ENCODE data around the gene JTB. TPM values are rescaled to one million over a fixed set of nuclear protein-coding genes. Genes with fewer than 3 reads are reported as not detected.

JTB gene
- polyA plus RNA-seq, 1 of the 3 experiments (the other 2 are of a cell fraction) = 118 TPM

DNA sequence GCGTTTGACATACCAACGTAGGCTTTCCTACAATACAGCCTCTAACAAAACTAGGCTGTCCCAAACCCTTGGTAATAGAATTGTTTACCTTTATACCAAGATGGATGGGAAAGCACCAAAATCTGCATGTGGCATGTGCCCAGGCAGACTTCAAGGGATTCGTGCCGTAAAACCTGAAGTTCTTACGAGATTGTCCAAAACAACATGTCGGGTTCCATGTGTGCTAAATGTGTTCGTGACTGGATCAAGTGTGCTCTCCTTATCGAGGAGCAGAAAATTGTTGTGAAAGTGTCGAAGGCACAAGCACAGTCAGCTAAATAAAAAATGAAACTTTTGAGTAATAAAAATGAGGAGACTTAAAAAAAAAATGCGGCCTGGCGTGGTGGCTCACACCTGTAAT, 18.2 kb upstream of the JTB start (continued):
- TF ChIP-seq, protein P1, sequence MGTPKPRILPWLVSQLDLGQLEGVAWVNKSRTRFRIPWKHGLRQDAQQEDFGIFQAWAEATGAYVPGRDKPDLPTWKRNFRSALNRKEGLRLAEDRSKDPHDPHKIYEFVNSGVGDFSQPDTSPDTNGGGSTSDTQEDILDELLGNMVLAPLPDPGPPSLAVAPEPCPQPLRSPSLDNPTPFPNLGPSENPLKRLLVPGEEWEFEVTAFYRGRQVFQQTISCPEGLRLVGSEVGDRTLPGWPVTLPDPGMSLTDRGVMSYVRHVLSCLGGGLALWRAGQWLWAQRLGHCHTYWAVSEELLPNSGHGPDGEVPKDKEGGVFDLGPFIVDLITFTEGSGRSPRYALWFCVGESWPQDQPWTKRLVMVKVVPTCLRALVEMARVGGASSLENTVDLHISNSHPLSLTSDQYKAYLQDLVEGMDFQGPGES (IDR thresholded peaks at IDR 0.05; ENCODE audit: low read depth, low read length) = no peak

DNA sequence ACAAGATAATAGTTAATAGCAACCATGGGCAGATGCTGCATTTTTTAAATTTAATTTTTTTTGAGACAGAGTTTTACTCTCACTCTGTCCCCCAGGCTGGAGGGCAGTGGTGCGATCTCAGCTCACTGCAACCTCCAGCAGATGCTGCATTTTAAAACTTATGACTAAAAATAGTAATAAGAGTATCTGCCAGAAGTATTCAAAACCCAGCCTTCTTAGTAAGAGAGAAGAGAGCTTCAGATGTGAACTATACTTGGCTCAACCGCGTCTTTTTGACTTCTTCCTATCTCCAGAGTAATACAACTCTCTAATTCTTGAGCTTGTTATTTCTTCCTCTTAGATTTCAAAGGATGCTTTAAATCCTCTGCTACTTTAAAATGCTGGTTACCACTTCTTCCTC, 17.7 kb upstream of the JTB start:
- CTCF ChIA-PET = interaction anchor here (0.6 to 1.0 kb wide), 2 partner anchors 49 to 65 kb away, joined by 3 to 4 read pairs; partner anchors contain the start of gene DENND4B
- Histone ChIP-seq H3K9me3 (no peaks in the 10 kb centered on the region), H3K27ac (ENCODE audit: low read depth in 2 of 2, low read length in 1 of 2) (no peak overlapping the region), H3K27me3 (ENCODE audit: insufficient read depth) (no peaks in the 10 kb centered on the region), H3K9ac (no peak overlapping the region), H2AFZ (ENCODE audit: low read depth) (no peak overlapping the region), H3K4me2 (no peak overlapping the region), H3K4me1 (ENCODE audit: control insufficient read depth in 1 of 2, insufficient read depth in 2 of 2, low read depth in 1 of 2, low read length in 1 of 2) (peaks cover 17% of the 10 kb centered on the region in 2 experiments; a peak in 3 of 4 replicates), H3K79me2 (ENCODE audit: insufficient read depth) (peaks cover 24% of the 10 kb centered on the region), H3F3A (replicated peaks; ENCODE audit: insufficient read depth) (peaks cover 49% of the 10 kb centered on the region), H3K4me3 (ENCODE audit: low read depth in 2 of 2, low read length in 1 of 2) (no peak overlapping the region), H4K20me1 (ENCODE audit: insufficient read depth) (peaks cover 8% of the 10 kb centered on the region; the same call in 1 of the 2 replicates), H3K36me3 (replicated peaks in 1 of 2; ENCODE audit: control insufficient read depth in 1 of 2, insufficient read depth in 2 of 2, low read length in 1 of 2) (peaks cover 24 to 35% of the 10 kb centered on the region in 2 experiments), H3K9me2 (no peaks in the 10 kb centered on the region)
- TF ChIP-seq, protein P2, sequence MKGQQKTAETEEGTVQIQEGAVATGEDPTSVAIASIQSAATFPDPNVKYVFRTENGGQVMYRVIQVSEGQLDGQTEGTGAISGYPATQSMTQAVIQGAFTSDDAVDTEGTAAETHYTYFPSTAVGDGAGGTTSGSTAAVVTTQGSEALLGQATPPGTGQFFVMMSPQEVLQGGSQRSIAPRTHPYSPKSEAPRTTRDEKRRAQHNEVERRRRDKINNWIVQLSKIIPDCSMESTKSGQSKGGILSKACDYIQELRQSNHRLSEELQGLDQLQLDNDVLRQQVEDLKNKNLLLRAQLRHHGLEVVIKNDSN (IDR thresholded peaks at IDR 0.05; ENCODE audit: borderline replicate concordance, low read depth) = no peak
- TF ChIP-seq FOSL2 (IDR thresholded peaks at IDR 0.05; ENCODE audit: borderline replicate concordance, low read depth) (no peak), POLR2AphosphoS5 (IDR thresholded peaks at IDR 0.05; ENCODE audit: low read depth, low read length) (0 out of 2 replicates have a peak, but pooled peaks have one; percentile 3), FOXJ3 (CRISPR knock-in tag; IDR thresholded peaks at IDR 0.05) (no peak)
- POLR2A ChIA-PET = interaction anchor here (0.6 kb wide), 1 partner anchor 119 kb away, joined by 3 read pairs; no protein-coding TSS in a partner anchor
- no peak for DNase-seq
- WGBS (ENCODE audit: low lambda C conversion rate) = 99% methylated on average over 3 of the region's 3 CpGs

DNA sequence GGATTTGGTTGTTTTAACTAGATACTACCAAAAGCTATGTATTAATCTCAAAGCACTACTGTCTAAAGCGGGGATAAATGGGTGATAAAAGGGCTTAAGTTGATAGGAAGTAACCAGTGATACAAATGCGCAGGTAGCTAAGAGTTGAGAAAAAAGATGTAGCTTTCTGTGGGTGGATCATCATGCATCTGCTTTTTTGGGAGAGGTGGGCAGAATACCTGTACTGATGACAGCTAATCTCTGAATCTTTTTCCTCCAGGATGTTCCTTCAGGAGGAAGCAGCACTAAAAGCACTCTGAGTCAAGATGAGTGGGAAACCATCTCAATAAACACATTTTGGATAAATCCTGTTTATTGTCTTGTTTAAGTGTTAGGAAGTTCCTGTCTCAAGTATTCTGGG, 14.3 kb upstream of the JTB start:
- POLR2A ChIA-PET = interaction anchor here (0.9 to 2.5 kb wide), 5 partner anchors 9 to 208 kb away, joined by 4 to 59 read pairs (median 18); partner anchors contain the start of genes CREB3L4 and JTB
- H3K9ac ChIP-seq = peak overlapping the region; percentile 92
- TF ChIP-seq POLR2AphosphoS5 (IDR thresholded peaks at IDR 0.05; ENCODE audit: low read depth, low read length) (no peak), MEF2A (IDR thresholded peaks at IDR 0.05; ENCODE audit: borderline replicate concordance, low read depth) (no peak), SMC3 (IDR thresholded peaks at IDR 0.05; ENCODE audit: low read depth, low read length) (no peak), GATA2 (CRISPR knock-in tag; IDR thresholded peaks at IDR 0.05) (no peak), SIN3A (IDR thresholded peaks at IDR 0.05; ENCODE audit: borderline replicate concordance, low read depth, low read length) (no peak), NFIC (IDR thresholded peaks at IDR 0.05; ENCODE audit: borderline replicate concordance) (no peak), YY1 (IDR thresholded peaks at IDR 0.05; ENCODE audit: low read depth) (no peak), RAD21 (IDR thresholded peaks at IDR 0.05; ENCODE audit: low read length) (no peak), EZH2phosphoT487 (IDR thresholded peaks at IDR 0.05; ENCODE audit: borderline replicate concordance, low read depth) (no peak), JUND (IDR thresholded peaks at IDR 0.05) (no peak)
- TF ChIP-seq, protein P2 (IDR thresholded peaks at IDR 0.05; ENCODE audit: borderline replicate concordance, low read depth) = no peak
- TF ChIP-seq, protein P3, sequence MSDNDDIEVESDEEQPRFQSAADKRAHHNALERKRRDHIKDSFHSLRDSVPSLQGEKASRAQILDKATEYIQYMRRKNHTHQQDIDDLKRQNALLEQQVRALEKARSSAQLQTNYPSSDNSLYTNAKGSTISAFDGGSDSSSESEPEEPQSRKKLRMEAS (IDR thresholded peaks at IDR 0.05; ENCODE audit: low read depth) = no peak
- peaks cover 8% of the 10 kb centered on the region; the same call in 1 of the 2 replicates for H4K20me1 ChIP-seq (ENCODE audit: insufficient read depth)
- peak overlapping the region; percentile 79 to 92; a peak in 2 of 4 replicates for H3K27ac ChIP-seq (ENCODE audit: low read depth in 2 of 2, low read length in 1 of 2)
- peaks cover 24 to 35% of the 10 kb centered on the region in 2 experiments for H3K36me3 ChIP-seq (replicated peaks in 1 of 2; ENCODE audit: control insufficient read depth in 1 of 2, insufficient read depth in 2 of 2, low read length in 1 of 2)
- H3K4me1 ChIP-seq (ENCODE audit: control insufficient read depth in 1 of 2, insufficient read depth in 2 of 2, low read depth in 1 of 2, low read length in 1 of 2) = peaks cover 19% of the 10 kb centered on the region in 2 experiments; a peak in 3 of 4 replicates
- peaks cover 57% of the 10 kb centered on the region for H3F3A ChIP-seq (replicated peaks; ENCODE audit: insufficient read depth)
- H3K79me2 ChIP-seq (ENCODE audit: insufficient read depth) = peaks cover 24% of the 10 kb centered on the region
- H2AFZ ChIP-seq (ENCODE audit: low read depth) = no peak overlapping the region
- WGBS (ENCODE audit: low lambda C conversion rate) = 90% methylated on average over 2 of the region's 2 CpGs
- no peaks in the 10 kb centered on the region for H3K9me2 ChIP-seq
- CTCF ChIA-PET = interaction anchor here (2.6 to 3.3 kb wide), 2 partner anchors 45 to 314 kb away, joined by 11 to 12 read pairs; partner anchors contain the start of gene DENND4B
- no peaks in the 10 kb centered on the region for H3K9me3 ChIP-seq
- H3K4me3 ChIP-seq (ENCODE audit: low read depth in 2 of 2, low read length in 1 of 2) = peak overlapping the region; percentile 82 to 85
- peak overlapping the region; percentile 83 for H3K4me2 ChIP-seq
- no peak for DNase-seq
- H3K27me3 ChIP-seq (ENCODE audit: insufficient read depth) = no peaks in the 10 kb centered on the region
